Type B pancreatic cell (in vitro differentiated cells): Measurements from ENCODE around the gene PLPP6. TPM values are rescaled to one million over a fixed set of nuclear protein-coding genes. Genes with fewer than 3 reads are reported as not detected.
A peak's percentile ranks its signal among the peaks of the same experiment; 100 is the strongest.

ENCODE experiments used
- DNase-seq: peaks from one replicate; pipeline ENCODE4 v3.0.0; 2021; ENCODE audit warnings: mixed read lengths; ENCODE audit not compliant: unreplicated experiment; ENCODE audit errors: extremely low spot score
- H3K27ac Mint-ChIP-seq: 2 replicates; pipeline ENCODE4 v1.8.0; 2021; ENCODE audit warnings: mild to moderate bottlenecking, mixed read lengths
- H3K27me3 Mint-ChIP-seq: 2 replicates; pipeline ENCODE4 v1.8.0; 2021; ENCODE audit warnings: mixed read lengths
- H3K36me3 Mint-ChIP-seq: 2 replicates; pipeline ENCODE4 v1.8.0; 2021; ENCODE audit warnings: mixed read lengths
- H3K4me1 Mint-ChIP-seq: one replicate; pipeline ENCODE4 v1.8.0; 2021; ENCODE audit warnings: mixed read lengths; ENCODE audit not compliant: unreplicated experiment
- H3K4me3 Mint-ChIP-seq: 2 replicates; pipeline ENCODE4 v1.8.0; 2021; ENCODE audit warnings: mild to moderate bottlenecking, mixed read lengths
- H3K9me3 Mint-ChIP-seq: 2 replicates; pipeline ENCODE4 v1.8.0; 2021; ENCODE audit warnings: mixed read lengths
- CTCF ChIP-seq: fragments of 200-600 bp; sonication (generic); conservative IDR thresholded peaks from 2 replicates; pipeline ENCODE4 v1.5.0; 2021; ENCODE audit warnings: antibody characterized with exemption, mild to moderate bottlenecking
- long read RNA-seq: library from polyadenylated mRNA; unstranded; transcript quantifications from one replicate; pipeline ENCODE4 v2.0.0, GENCODE V29; 2020
- total RNA-seq: library from RNA; stranded (reverse); gene quantifications from 2 replicates; pipeline ENCODE4 v1.2.1, GENCODE V29; 2021; ENCODE audit warnings: low replicate concordance

The PLPP6 gene
- total RNA-seq = 12.2 and 19.5 TPM in 2 replicates
- long read RNA-seq, transcript PLPP6-201 (1 exons, 2,944 nt) = major isoform, 29 of 30 reads
- long read RNA-seq, partial matches to known transcripts = 0 of 30 reads
- long read RNA-seq, other reads (novel, unspliced or antisense) = 1 of 30 reads

- H3K27me3 Mint-ChIP-seq = peaks cover 3% of the 10 kb centered on the region
- TF ChIP-seq CTCF = peak; percentile 58
- peak; percentile 87 for DNase-seq
- H3K4me1 Mint-ChIP-seq = peaks cover 37% of the 10 kb centered on the region
- H3K4me3 Mint-ChIP-seq = peak within 1 kb of the TSS; percentile 90
- peak within 1 kb of the TSS; percentile 93 for H3K27ac Mint-ChIP-seq
- H3K36me3 Mint-ChIP-seq = no peaks in the 10 kb centered on the region
- H3K9me3 Mint-ChIP-seq = no peaks in the 10 kb centered on the region
Measured at GRCh38 chr9:4662108-4662988, at the start of gene PLPP6. PLPP6 (plus strand) TSS chr9:4662294; CDS start chr9:4662376, 82 bp downstream.

GRCh38 chr9:4614627-4615026 is 47.5 kb upstream of the PLPP6 start:
- H3K36me3 Mint-ChIP-seq = peaks cover 3% of the 10 kb centered on the region
- no peak for DNase-seq
- H3K4me1 Mint-ChIP-seq = no peaks in the 10 kb centered on the region
- H3K27ac Mint-ChIP-seq = no peak overlapping the region
- H3K4me3 Mint-ChIP-seq = no peak overlapping the region
- H3K27me3 Mint-ChIP-seq = no peaks in the 10 kb centered on the region
- no peak for TF ChIP-seq CTCF
- H3K9me3 Mint-ChIP-seq = peaks cover 5% of the 10 kb centered on the region

- no peak for DNase-seq
- Mint-ChIP-seq H3K27me3 (no peaks in the 10 kb centered on the region), H3K9me3 (peaks cover 7% of the 10 kb centered on the region), H3K4me1 (peaks cover 2% of the 10 kb centered on the region), H3K4me3 (no peak overlapping the region), H3K27ac (no peak overlapping the region), H3K36me3 (peaks cover 5% of the 10 kb centered on the region)
- no peak for TF ChIP-seq CTCF
Measured at GRCh38 chr9:4615251-4615650, 46.8 kb upstream of the PLPP6 start.

- Mint-ChIP-seq H3K4me1 (peaks cover 8% of the 10 kb centered on the region), H3K9me3 (peaks cover 8% of the 10 kb centered on the region), H3K27me3 (no peaks in the 10 kb centered on the region), H3K27ac (no peak overlapping the region), H3K36me3 (peaks cover 8% of the 10 kb centered on the region), H3K4me3 (no peak overlapping the region)
- DNase-seq = no peak
- TF ChIP-seq CTCF = no peak
Measured at GRCh38 chr9:4615778-4616177, 46.3 kb upstream of the PLPP6 start.

- Mint-ChIP-seq H3K27me3 (no peaks in the 10 kb centered on the region), H3K36me3 (peaks cover 8% of the 10 kb centered on the region), H3K4me1 (peaks cover 8% of the 10 kb centered on the region), H3K9me3 (peaks cover 8% of the 10 kb centered on the region), H3K27ac (no peak overlapping the region), H3K4me3 (no peak overlapping the region)
- TF ChIP-seq CTCF = no peak
- no peak for DNase-seq
Measured at GRCh38 chr9:4617752-4618151, 44.3 kb upstream of the PLPP6 start.
